Measurements from ENCODE around the gene C2CD2.

The C2CD2 gene

DNA sequence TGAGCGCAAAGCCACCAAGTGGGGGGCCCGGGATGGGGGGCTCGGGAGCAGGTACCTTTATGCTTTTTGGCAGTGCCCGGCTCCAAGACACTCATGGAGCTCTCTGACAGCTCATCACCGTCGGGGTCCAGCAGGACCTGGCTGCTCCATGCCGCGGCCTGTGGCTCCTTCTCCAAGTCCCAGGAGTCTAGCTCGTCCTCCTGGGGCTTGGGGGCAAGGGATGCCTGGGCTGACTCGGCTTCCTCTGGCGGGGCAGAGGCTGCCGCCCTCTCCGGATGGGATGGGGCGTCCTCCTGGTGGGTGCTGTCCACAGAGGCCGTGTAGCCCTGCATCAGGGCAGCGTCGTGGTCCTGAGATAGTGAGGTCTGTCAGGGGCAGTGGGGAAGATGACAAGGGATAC is 54.8 kb downstream of the C2CD2 start:
- Histone ChIP-seq H3K4me3 (replicated peaks; ENCODE audit: insufficient read depth, low read length) (no peak overlapping the region), H3K27ac (replicated peaks) (no peak overlapping the region), H3K27me3 (ENCODE audit: insufficient read depth, poor library complexity, severe bottlenecking) (no peaks in the 10 kb centered on the region)
- no peak for DNase-seq (ENCODE audit: low read depth in 1 of 2, low spot score in 1 of 2)
- TF ChIP-seq POLR2AphosphoS5 (IDR thresholded peaks at IDR 0.05; ENCODE audit: low read depth) (no peak), GABPA (IDR thresholded peaks at IDR 0.05; ENCODE audit: low read depth) (no peak), SPI1 (IDR thresholded peaks at IDR 0.05; ENCODE audit: borderline replicate concordance, low read depth) (no peak)
- TF ChIP-seq, protein P1, sequence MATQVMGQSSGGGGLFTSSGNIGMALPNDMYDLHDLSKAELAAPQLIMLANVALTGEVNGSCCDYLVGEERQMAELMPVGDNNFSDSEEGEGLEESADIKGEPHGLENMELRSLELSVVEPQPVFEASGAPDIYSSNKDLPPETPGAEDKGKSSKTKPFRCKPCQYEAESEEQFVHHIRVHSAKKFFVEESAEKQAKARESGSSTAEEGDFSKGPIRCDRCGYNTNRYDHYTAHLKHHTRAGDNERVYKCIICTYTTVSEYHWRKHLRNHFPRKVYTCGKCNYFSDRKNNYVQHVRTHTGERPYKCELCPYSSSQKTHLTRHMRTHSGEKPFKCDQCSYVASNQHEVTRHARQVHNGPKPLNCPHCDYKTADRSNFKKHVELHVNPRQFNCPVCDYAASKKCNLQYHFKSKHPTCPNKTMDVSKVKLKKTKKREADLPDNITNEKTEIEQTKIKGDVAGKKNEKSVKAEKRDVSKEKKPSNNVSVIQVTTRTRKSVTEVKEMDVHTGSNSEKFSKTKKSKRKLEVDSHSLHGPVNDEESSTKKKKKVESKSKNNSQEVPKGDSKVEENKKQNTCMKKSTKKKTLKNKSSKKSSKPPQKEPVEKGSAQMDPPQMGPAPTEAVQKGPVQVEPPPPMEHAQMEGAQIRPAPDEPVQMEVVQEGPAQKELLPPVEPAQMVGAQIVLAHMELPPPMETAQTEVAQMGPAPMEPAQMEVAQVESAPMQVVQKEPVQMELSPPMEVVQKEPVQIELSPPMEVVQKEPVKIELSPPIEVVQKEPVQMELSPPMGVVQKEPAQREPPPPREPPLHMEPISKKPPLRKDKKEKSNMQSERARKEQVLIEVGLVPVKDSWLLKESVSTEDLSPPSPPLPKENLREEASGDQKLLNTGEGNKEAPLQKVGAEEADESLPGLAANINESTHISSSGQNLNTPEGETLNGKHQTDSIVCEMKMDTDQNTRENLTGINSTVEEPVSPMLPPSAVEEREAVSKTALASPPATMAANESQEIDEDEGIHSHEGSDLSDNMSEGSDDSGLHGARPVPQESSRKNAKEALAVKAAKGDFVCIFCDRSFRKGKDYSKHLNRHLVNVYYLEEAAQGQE (IDR thresholded peaks at IDR 0.05; ENCODE audit: insufficient replicate concordance, low read depth) = no peak
- TF ChIP-seq, protein P2, sequence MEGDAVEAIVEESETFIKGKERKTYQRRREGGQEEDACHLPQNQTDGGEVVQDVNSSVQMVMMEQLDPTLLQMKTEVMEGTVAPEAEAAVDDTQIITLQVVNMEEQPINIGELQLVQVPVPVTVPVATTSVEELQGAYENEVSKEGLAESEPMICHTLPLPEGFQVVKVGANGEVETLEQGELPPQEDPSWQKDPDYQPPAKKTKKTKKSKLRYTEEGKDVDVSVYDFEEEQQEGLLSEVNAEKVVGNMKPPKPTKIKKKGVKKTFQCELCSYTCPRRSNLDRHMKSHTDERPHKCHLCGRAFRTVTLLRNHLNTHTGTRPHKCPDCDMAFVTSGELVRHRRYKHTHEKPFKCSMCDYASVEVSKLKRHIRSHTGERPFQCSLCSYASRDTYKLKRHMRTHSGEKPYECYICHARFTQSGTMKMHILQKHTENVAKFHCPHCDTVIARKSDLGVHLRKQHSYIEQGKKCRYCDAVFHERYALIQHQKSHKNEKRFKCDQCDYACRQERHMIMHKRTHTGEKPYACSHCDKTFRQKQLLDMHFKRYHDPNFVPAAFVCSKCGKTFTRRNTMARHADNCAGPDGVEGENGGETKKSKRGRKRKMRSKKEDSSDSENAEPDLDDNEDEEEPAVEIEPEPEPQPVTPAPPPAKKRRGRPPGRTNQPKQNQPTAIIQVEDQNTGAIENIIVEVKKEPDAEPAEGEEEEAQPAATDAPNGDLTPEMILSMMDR (IDR thresholded peaks at IDR 0.05; ENCODE audit: insufficient read depth, low read length) = no peak

GRCh38 chr21:41897700-41898099 is 56.1 kb downstream of the C2CD2 start:
- H3K4me3 ChIP-seq (replicated peaks; ENCODE audit: insufficient read depth, low read length) = no peak overlapping the region
- H3K27ac ChIP-seq (replicated peaks) = no peak overlapping the region
- no peak for TF ChIP-seq POLR2AphosphoS5 (IDR thresholded peaks at IDR 0.05; ENCODE audit: low read depth)
- TF ChIP-seq, protein P1 (IDR thresholded peaks at IDR 0.05; ENCODE audit: insufficient replicate concordance, low read depth) = no peak
- TF ChIP-seq GABPA (IDR thresholded peaks at IDR 0.05; ENCODE audit: low read depth) = no peak
- no peak for TF ChIP-seq SPI1 (IDR thresholded peaks at IDR 0.05; ENCODE audit: borderline replicate concordance, low read depth)
- TF ChIP-seq, protein P2 (IDR thresholded peaks at IDR 0.05; ENCODE audit: insufficient read depth, low read length) = no peak
- DNase-seq (ENCODE audit: low read depth in 1 of 2, low spot score in 1 of 2) = no peak
- no peaks in the 10 kb centered on the region for H3K27me3 ChIP-seq (ENCODE audit: insufficient read depth, poor library complexity, severe bottlenecking)

GRCh38 chr21:41897047-41897669 is 56.7 kb downstream of the C2CD2 start:
- TF ChIP-seq SPI1 (IDR thresholded peaks at IDR 0.05; ENCODE audit: borderline replicate concordance, low read depth) (no peak), POLR2AphosphoS5 (IDR thresholded peaks at IDR 0.05; ENCODE audit: low read depth) (no peak)
- TF ChIP-seq, protein P2 (IDR thresholded peaks at IDR 0.05; ENCODE audit: insufficient read depth, low read length) = no peak
- TF ChIP-seq, protein P1 (IDR thresholded peaks at IDR 0.05; ENCODE audit: insufficient replicate concordance, low read depth) = no peak
- no peaks in the 10 kb centered on the region for H3K27me3 ChIP-seq (ENCODE audit: insufficient read depth, poor library complexity, severe bottlenecking)
- no peak overlapping the region for H3K4me3 ChIP-seq (replicated peaks; ENCODE audit: insufficient read depth, low read length)

More at GRCh38 chr21:41897047-41897669, 56.7 kb downstream of the C2CD2 start:
- no peak for DNase-seq (ENCODE audit: low read depth in 1 of 2, low spot score in 1 of 2)
- no peak overlapping the region for H3K27ac ChIP-seq (replicated peaks)
